Mucosa of stomach (tissue), 1 donor: Measurements from ENCODE around the gene NHERF2.

Experiments
- H3K27me3 ChIP-seq: one replicate; pipeline ENCODE4 v1.7.0; 2013; ENCODE audit warnings: mild to moderate bottlenecking, low read length; ENCODE audit not compliant: control insufficient read depth, insufficient read depth
- H3K36me3 ChIP-seq: one replicate; pipeline ENCODE4 v1.7.0; 2013; ENCODE audit warnings: low read length; ENCODE audit not compliant: control insufficient read depth, insufficient read depth
- H3K4me1 ChIP-seq: one replicate; pipeline ENCODE4 v1.7.0; 2013; ENCODE audit warnings: mild to moderate bottlenecking, low read length; ENCODE audit not compliant: control insufficient read depth, insufficient read depth
- H3K4me3 ChIP-seq: one replicate; pipeline ENCODE4 v1.7.0; 2013; ENCODE audit warnings: low read length
- H3K9ac ChIP-seq: one replicate; pipeline ENCODE4 v1.7.0; 2013; ENCODE audit warnings: mild to moderate bottlenecking, low read length, moderate library complexity
- H3K9me3 ChIP-seq: one replicate; pipeline ENCODE4 v1.7.0; 2013; ENCODE audit warnings: mild to moderate bottlenecking, low read length, moderate library complexity; ENCODE audit not compliant: control insufficient read depth
- donor health status: Pancreatic carcinoma.

NHERF2 gene

DNA sequence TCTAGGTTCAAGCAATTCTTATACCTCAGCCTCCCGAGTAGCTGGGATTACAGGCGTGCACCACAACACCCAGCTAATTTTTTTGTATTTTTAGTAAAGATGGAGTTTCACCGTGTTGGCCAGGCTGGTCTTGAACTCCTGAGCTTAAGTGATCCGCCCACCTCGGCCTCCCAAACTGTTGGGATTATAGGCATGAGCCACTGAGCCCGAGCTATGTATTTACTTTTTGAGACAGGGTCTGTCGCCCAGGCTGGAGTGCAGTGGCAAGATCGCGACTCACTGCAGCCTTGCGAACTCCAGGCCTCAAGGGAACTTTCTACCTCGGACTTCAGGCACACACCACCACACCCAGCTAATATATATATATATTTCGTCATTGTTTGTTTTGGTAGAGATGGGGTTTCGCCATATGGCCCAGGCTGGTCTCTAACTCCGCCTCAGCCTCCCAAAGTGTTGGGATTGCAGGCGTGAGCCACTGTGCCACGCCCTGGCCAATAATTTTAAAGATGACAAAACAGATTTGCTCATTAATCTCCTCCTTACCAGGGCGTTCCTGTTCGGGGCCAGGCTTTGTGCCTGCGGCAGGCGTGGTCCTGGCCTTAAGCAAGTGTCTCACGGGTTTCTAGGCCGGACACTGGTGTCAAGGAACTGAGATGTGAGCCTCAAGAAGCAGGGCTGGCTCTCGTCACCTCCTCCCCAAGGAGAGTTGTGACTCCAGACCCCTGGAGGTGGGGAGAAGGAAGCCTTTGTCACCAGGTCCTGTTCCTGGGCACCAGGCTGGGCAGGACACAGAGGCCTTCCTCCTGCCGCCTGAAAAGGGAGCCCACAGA, 11.4 kb upstream of the NHERF2 start:
- H3K9ac ChIP-seq, result peak overlapping the region; percentile 62
- H3K9me3 ChIP-seq, result no peaks in the 10 kb centered on the region
- H3K4me1 ChIP-seq, result peaks cover 41% of the 10 kb centered on the region
- peaks cover 17% of the 10 kb centered on the region for H3K27me3 ChIP-seq
- H3K4me3 ChIP-seq, result no peak overlapping the region
- H3K36me3 ChIP-seq, result no peaks in the 10 kb centered on the region

GRCh38 chr16:2015947-2016208, 10.8 kb upstream of the NHERF2 start:
- Histone ChIP-seq H3K9me3 (no peaks in the 10 kb centered on the region), H3K4me3 (no peak overlapping the region), H3K9ac (peak overlapping the region; percentile 62), H3K27me3 (peaks cover 22% of the 10 kb centered on the region), H3K4me1 (peaks cover 42% of the 10 kb centered on the region), H3K36me3 (no peaks in the 10 kb centered on the region)

- no peak overlapping the region for H3K4me3 ChIP-seq
- H3K9me3 ChIP-seq, result no peaks in the 10 kb centered on the region
- no peak overlapping the region for H3K9ac ChIP-seq
- peaks cover 43% of the 10 kb centered on the region for H3K4me1 ChIP-seq
- H3K36me3 ChIP-seq, result no peaks in the 10 kb centered on the region
- H3K27me3 ChIP-seq, result peaks cover 22% of the 10 kb centered on the region
These were observed 10.2 kb upstream of the NHERF2 start for GRCh38 chr16:2016407-2016922.

GRCh38 chr16:2019518-2019920, 7.2 kb upstream of the NHERF2 start, which contains the start of gene NPW:
Gene NPW (plus strand): TSS chr16:2019785.
- H3K9me3 ChIP-seq, result no peaks in the 10 kb centered on the region
- peaks cover 60% of the 10 kb centered on the region for H3K4me1 ChIP-seq
- H3K27me3 ChIP-seq, result peaks cover 22% of the 10 kb centered on the region
- H3K9ac ChIP-seq, result no peak within 1 kb of the TSS
- H3K36me3 ChIP-seq, result no peaks in the 10 kb centered on the region
- no peak within 1 kb of the TSS for H3K4me3 ChIP-seq

DNA sequence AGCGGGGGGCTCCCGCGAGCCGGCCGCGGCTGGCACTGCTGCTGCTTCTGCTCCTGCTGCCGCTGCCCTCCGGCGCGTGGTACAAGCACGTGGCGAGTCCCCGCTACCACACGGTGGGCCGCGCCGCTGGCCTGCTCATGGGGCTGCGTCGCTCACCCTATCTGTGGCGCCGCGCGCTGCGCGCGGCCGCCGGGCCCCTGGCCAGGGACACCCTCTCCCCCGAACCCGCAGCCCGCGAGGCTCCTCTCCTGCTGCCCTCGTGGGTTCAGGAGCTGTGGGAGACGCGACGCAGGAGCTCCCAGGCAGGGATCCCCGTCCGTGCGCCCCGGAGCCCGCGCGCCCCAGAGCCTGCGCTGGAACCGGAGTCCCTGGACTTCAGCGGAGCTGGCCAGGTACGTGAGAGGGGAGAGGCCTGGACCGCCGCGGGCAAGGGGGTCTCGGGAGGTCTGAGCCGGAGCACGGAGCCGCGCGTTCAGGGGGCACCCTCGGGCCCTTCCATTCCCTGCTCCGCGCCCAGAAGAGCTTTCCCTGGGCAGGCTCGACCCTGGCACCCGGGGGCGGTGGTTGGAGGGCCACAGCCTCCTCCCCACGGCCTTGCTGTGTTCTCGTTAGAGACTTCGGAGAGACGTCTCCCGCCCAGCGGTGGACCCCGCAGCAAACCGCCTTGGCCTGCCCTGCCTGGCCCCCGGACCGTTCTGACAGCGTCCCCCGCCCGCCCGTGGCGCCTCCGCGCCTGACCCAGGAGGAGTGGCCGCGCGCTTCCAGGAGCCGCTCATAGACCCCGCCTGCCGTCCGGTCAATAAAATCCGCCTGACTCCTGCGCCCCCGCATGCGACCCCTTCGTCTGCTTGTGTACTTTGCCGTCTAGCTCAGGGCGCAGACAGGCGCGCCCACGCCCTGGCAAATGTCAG, 6.5 kb upstream of the NHERF2 start:
- Histone ChIP-seq H3K4me1 (peaks cover 55% of the 10 kb centered on the region), H3K9ac (no peak overlapping the region), H3K27me3 (peaks cover 22% of the 10 kb centered on the region), H3K4me3 (no peak overlapping the region), H3K9me3 (no peaks in the 10 kb centered on the region), H3K36me3 (no peaks in the 10 kb centered on the region)

GRCh38 chr16:2022723-2023091, 4.0 kb upstream of the NHERF2 start:
- peaks cover 54% of the 10 kb centered on the region for H3K4me1 ChIP-seq
- H3K4me3 ChIP-seq, result no peak overlapping the region
- H3K9me3 ChIP-seq, result no peaks in the 10 kb centered on the region
- no peaks in the 10 kb centered on the region for H3K36me3 ChIP-seq
- peak overlapping the region; percentile 62 for H3K9ac ChIP-seq
- peaks cover 22% of the 10 kb centered on the region for H3K27me3 ChIP-seq

GRCh38 chr16:2023092-2024031, 3.3 kb upstream of the NHERF2 start:
- peaks cover 22% of the 10 kb centered on the region for H3K27me3 ChIP-seq

GRCh38 chr16:2024032-2024420, 2.7 kb upstream of the NHERF2 start:
- H3K9me3 ChIP-seq, result no peaks in the 10 kb centered on the region
- peak overlapping the region; percentile 62 for H3K9ac ChIP-seq
- H3K27me3 ChIP-seq, result peaks cover 18% of the 10 kb centered on the region
- H3K36me3 ChIP-seq, result no peaks in the 10 kb centered on the region
- H3K4me1 ChIP-seq, result peaks cover 65% of the 10 kb centered on the region
- H3K4me3 ChIP-seq, result no peak overlapping the region

More at GRCh38 chr16:2023092-2024031, 3.3 kb upstream of the NHERF2 start:
- no peaks in the 10 kb centered on the region for H3K36me3 ChIP-seq
- peaks cover 60% of the 10 kb centered on the region for H3K4me1 ChIP-seq
- peak overlapping the region; percentile 25 for H3K4me3 ChIP-seq
- H3K9me3 ChIP-seq, result no peaks in the 10 kb centered on the region
- peak overlapping the region; percentile 62 for H3K9ac ChIP-seq

GRCh38 chr16:2025251-2025650, 1.5 kb upstream of the NHERF2 start:
- Histone ChIP-seq H3K36me3 (peaks cover 3% of the 10 kb centered on the region), H3K9ac (no peak overlapping the region), H3K9me3 (no peaks in the 10 kb centered on the region), H3K4me3 (no peak overlapping the region), H3K4me1 (peaks cover 57% of the 10 kb centered on the region), H3K27me3 (peaks cover 6% of the 10 kb centered on the region)

- peaks cover 50% of the 10 kb centered on the region for H3K4me1 ChIP-seq
- H3K27me3 ChIP-seq, result no peaks in the 10 kb centered on the region
- peaks cover 3% of the 10 kb centered on the region for H3K36me3 ChIP-seq
- no peak overlapping the region for H3K4me3 ChIP-seq
- peak overlapping the region; percentile 61 for H3K9ac ChIP-seq
- H3K9me3 ChIP-seq, result no peaks in the 10 kb centered on the region
These were observed 733 bp upstream of the NHERF2 start for GRCh38 chr16:2025878-2026460.
